SK-N-SH treated with all-trans-retinoic acid at 6 μM for 48 hours (cell line): ENCODE measurements around the gene NID1.

Experiments
- ATAC-seq: fragments of 200-7000 bp; cut with Tn5 transposase; 3 replicates; pipeline ENCODE4 v1.9.1; 2020; ENCODE audit warnings: mild to moderate bottlenecking, moderate library complexity
- ARNTL ChIP-seq: fragments of 450-650 bp; formaldehyde crosslinking; IDR thresholded peaks from 2 replicates; pipeline ENCODE4 v1.5.0; 2020; ENCODE audit warnings: low read depth, mild to moderate bottlenecking, moderate library complexity, borderline replicate concordance
- BACH2 ChIP-seq: fragments of 250-450 bp; sonication (Bioruptor Pico); IDR thresholded peaks from 2 replicates; pipeline ENCODE4 v1.9.0; 2021; ENCODE audit warnings: mild to moderate bottlenecking, borderline replicate concordance
- CSDC2 ChIP-seq: fragments of 250-450 bp; sonication (Bioruptor Pico); IDR thresholded peaks from 2 replicates; pipeline ENCODE4 v1.5.0; 2020; ENCODE audit warnings: mild to moderate bottlenecking, moderate library complexity
- ESRRG ChIP-seq: fragments of 250-450 bp; sonication (Bioruptor Pico); IDR thresholded peaks from 2 replicates; pipeline ENCODE4 v1.6.1; 2021; ENCODE audit warnings: mild to moderate bottlenecking
- ISL1 ChIP-seq: fragments of 250-450 bp; sonication (Bioruptor Pico); IDR thresholded peaks from 2 replicates; pipeline ENCODE4 v2.1.2; 2022; ENCODE audit warnings: mild to moderate bottlenecking, moderate library complexity
- OSR1 ChIP-seq: fragments of 250-450 bp; sonication (Bioruptor Pico); IDR thresholded peaks from 2 replicates; pipeline ENCODE4 v1.8.0; 2022; ENCODE audit warnings: moderate library complexity, mild to moderate bottlenecking, inconsistent platforms
- PPARA ChIP-seq: fragments of 250-450 bp; sonication (Bioruptor Pico); IDR thresholded peaks from 2 replicates; pipeline ENCODE4 v1.5.0; 2020; ENCODE audit warnings: mild to moderate bottlenecking, borderline replicate concordance
- RARB ChIP-seq: fragments of 250-450 bp; sonication (Bioruptor Pico); IDR thresholded peaks from 2 replicates; pipeline ENCODE4 v1.8.0; 2021; ENCODE audit warnings: mild to moderate bottlenecking, moderate library complexity
- SNAI2 ChIP-seq: fragments of 250-450 bp; sonication (Bioruptor Pico); IDR thresholded peaks from 2 replicates; pipeline ENCODE4 v1.5.0; 2020; ENCODE audit warnings: mild to moderate bottlenecking, moderate library complexity
- TOX ChIP-seq: fragments of 250-450 bp; sonication (Bioruptor Pico); IDR thresholded peaks from 2 replicates; pipeline ENCODE4 v1.8.0; 2021; ENCODE audit warnings: mild to moderate bottlenecking, moderate library complexity, borderline replicate concordance
- ZC3H10 ChIP-seq: fragments of 250-450 bp; sonication (Bioruptor Pico); IDR thresholded peaks from 2 replicates; pipeline ENCODE4 v1.5.1; 2021; ENCODE audit warnings: mild to moderate bottlenecking, moderate library complexity
- ZFP3 ChIP-seq: fragments of 250-450 bp; sonication (Bioruptor Pico); IDR thresholded peaks from 2 replicates; pipeline ENCODE4 v1.5.0; 2020; ENCODE audit warnings: mild to moderate bottlenecking, moderate library complexity
- ZFP30 ChIP-seq: fragments of 450-650 bp; formaldehyde crosslinking; IDR thresholded peaks from 2 replicates; pipeline ENCODE4 v1.5.0; 2022; ENCODE audit warnings: mild to moderate bottlenecking, moderate library complexity
- ZNF565 ChIP-seq: fragments of 450-650 bp; formaldehyde crosslinking; conservative IDR thresholded peaks from 2 replicates; pipeline ENCODE4 v1.5.0; 2020; ENCODE audit warnings: low read depth, mild to moderate bottlenecking, moderate library complexity
- ZNF70 ChIP-seq: fragments of 450-650 bp; formaldehyde crosslinking; IDR thresholded peaks from 2 replicates; pipeline ENCODE4 v1.5.0; 2020; ENCODE audit warnings: mild to moderate bottlenecking, moderate library complexity
- ZNF8 ChIP-seq: fragments of 450-650 bp; formaldehyde crosslinking; IDR thresholded peaks from 2 replicates; pipeline ENCODE4 v1.5.0; 2020; ENCODE audit warnings: mild to moderate bottlenecking, moderate library complexity
- TF ChIP-seq, protein P1 (sequence below): fragments of 250-450 bp; sonication (Bioruptor Pico); IDR thresholded peaks from 2 replicates; pipeline ENCODE4 v1.8.0; 2021; ENCODE audit warnings: low read depth, mild to moderate bottlenecking, moderate library complexity, borderline replicate concordance
- TF ChIP-seq, protein P2 (sequence below): fragments of 250-450 bp; sonication (Bioruptor Pico); IDR thresholded peaks from 2 replicates; pipeline ENCODE4 v1.5.0; 2020; ENCODE audit warnings: mild to moderate bottlenecking, moderate library complexity
- TF ChIP-seq, protein P3 (sequence below): fragments of 250-450 bp; sonication (Bioruptor Pico); IDR thresholded peaks from 2 replicates; pipeline ENCODE4 v1.5.1; 2020; ENCODE audit warnings: low read depth, mild to moderate bottlenecking, moderate library complexity
- TF ChIP-seq, protein P4 (sequence below): fragments of 250-450 bp; sonication (Bioruptor Pico); IDR thresholded peaks from 2 replicates; pipeline ENCODE4 v1.5.1; 2021; ENCODE audit warnings: mild to moderate bottlenecking, moderate library complexity
- TF ChIP-seq, protein P5 (sequence below): fragments of 250-450 bp; sonication (Bioruptor Pico); IDR thresholded peaks from 2 replicates; pipeline ENCODE4 v1.8.0; 2020; ENCODE audit warnings: mild to moderate bottlenecking, moderate library complexity, borderline replicate concordance

The NID1 gene

DNA sequence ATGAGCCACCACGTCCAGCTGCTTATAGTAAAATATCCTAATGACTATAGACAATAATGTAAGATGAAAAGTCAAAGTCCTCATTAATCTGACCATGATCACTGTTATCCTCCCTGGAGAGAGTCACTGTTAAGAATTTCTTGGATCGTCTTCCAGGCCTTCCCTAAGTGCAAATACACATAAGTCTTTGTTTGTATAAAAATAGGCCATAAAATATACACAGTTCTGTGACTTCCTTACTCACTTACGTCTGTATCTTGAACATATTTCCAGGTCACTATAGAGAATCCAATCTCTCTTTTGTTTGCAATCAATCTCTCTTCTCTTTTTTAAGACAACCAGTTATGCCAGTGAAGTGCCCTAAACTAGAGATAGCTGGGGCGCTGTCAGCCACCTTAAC lies 109.1 kb downstream of the NID1 start:
- no peak for ATAC-seq

DNA sequence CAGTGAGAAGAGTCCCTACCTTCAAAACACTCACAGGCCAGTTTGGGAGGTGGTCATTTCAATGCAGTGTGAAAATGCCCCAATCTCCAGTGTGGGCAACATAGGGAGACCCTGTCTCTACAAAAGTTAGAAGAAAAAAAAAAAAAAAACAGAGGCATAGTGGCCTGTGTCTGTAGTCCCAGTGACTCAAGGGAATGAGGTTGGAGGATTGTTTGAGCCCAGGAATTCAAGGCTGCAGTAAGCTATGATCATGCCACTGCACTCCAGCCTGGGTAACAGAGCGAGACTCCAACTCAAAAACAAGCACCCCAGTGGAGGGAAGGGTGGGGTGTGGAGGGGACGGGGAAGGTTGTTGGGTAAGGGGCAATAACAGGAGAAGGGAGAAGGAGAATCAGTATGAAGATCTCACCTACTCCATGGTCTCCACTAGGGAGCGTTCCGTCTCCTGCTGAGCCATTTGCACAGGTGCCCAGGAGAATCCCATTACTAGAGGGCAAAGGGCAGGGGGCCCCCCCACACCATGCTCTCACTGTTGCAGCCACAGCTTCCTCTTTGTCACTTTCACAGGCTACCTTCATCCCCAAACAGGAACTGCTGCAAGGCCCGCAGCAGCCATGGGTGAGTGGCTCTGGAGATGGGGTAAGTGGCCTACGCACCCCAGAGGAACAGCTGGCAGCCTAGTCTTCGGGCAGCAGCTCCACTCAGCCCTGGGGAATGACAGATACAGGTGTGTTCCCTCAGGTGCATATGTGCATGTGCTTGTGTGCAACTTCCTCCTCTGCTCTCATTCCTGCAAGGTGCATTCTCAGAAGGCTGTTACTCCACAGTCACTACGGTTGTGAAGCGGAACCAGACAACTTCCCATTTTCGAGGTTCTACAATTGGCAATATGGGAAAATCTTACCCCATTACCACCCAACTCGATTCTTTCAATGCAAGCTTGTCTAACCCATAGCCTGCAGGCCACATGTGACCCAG lies 110.3 kb downstream of the NID1 start:
- peak; percentile 41 for ATAC-seq
- TF ChIP-seq ZFP3 (CRISPR knock-in tag) (no peak), OSR1 (no peak), ZC3H10 (CRISPR knock-in tag) (no peak), ISL1 (CRISPR knock-in tag) (no peak), RARB (CRISPR knock-in tag) (no peak), ZNF70 (CRISPR knock-in tag) (no peak), ZFP30 (CRISPR knock-in tag) (no peak), ARNTL (CRISPR knock-in tag) (no peak)
- TF ChIP-seq, protein P1, sequence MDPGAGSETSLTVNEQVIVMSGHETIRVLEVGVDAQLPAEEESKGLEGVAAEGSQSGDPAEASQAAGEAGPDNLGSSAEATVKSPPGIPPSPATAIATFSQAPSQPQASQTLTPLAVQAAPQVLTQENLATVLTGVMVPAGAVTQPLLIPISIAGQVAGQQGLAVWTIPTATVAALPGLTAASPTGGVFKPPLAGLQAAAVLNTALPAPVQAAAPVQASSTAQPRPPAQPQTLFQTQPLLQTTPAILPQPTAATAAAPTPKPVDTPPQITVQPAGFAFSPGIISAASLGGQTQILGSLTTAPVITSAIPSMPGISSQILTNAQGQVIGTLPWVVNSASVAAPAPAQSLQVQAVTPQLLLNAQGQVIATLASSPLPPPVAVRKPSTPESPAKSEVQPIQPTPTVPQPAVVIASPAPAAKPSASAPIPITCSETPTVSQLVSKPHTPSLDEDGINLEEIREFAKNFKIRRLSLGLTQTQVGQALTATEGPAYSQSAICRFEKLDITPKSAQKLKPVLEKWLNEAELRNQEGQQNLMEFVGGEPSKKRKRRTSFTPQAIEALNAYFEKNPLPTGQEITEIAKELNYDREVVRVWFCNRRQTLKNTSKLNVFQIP = no peak
- TF ChIP-seq, protein P2, sequence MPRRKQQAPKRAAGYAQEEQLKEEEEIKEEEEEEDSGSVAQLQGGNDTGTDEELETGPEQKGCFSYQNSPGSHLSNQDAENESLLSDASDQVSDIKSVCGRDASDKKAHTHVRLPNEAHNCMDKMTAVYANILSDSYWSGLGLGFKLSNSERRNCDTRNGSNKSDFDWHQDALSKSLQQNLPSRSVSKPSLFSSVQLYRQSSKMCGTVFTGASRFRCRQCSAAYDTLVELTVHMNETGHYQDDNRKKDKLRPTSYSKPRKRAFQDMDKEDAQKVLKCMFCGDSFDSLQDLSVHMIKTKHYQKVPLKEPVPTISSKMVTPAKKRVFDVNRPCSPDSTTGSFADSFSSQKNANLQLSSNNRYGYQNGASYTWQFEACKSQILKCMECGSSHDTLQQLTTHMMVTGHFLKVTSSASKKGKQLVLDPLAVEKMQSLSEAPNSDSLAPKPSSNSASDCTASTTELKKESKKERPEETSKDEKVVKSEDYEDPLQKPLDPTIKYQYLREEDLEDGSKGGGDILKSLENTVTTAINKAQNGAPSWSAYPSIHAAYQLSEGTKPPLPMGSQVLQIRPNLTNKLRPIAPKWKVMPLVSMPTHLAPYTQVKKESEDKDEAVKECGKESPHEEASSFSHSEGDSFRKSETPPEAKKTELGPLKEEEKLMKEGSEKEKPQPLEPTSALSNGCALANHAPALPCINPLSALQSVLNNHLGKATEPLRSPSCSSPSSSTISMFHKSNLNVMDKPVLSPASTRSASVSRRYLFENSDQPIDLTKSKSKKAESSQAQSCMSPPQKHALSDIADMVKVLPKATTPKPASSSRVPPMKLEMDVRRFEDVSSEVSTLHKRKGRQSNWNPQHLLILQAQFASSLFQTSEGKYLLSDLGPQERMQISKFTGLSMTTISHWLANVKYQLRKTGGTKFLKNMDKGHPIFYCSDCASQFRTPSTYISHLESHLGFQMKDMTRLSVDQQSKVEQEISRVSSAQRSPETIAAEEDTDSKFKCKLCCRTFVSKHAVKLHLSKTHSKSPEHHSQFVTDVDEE (CRISPR knock-in tag) = no peak
- TF ChIP-seq, protein P3, sequence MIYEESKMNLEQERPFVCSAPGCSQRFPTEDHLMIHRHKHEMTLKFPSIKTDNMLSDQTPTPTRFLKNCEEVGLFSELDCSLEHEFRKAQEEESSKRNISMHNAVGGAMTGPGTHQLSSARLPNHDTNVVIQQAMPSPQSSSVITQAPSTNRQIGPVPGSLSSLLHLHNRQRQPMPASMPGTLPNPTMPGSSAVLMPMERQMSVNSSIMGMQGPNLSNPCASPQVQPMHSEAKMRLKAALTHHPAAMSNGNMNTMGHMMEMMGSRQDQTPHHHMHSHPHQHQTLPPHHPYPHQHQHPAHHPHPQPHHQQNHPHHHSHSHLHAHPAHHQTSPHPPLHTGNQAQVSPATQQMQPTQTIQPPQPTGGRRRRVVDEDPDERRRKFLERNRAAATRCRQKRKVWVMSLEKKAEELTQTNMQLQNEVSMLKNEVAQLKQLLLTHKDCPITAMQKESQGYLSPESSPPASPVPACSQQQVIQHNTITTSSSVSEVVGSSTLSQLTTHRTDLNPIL (CRISPR knock-in tag) = no peak
- TF ChIP-seq, protein P4, sequence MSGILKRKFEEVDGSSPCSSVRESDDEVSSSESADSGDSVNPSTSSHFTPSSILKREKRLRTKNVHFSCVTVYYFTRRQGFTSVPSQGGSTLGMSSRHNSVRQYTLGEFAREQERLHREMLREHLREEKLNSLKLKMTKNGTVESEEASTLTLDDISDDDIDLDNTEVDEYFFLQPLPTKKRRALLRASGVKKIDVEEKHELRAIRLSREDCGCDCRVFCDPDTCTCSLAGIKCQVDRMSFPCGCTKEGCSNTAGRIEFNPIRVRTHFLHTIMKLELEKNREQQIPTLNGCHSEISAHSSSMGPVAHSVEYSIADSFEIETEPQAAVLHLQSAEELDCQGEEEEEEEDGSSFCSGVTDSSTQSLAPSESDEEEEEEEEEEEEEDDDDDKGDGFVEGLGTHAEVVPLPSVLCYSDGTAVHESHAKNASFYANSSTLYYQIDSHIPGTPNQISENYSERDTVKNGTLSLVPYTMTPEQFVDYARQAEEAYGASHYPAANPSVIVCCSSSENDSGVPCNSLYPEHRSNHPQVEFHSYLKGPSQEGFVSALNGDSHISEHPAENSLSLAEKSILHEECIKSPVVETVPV = no peak

More for the DNA sequence above, 109.1 kb downstream of the NID1 start:
- TF ChIP-seq SNAI2 (CRISPR knock-in tag) (no peak), RARB (CRISPR knock-in tag) (no peak), CSDC2 (CRISPR knock-in tag) (no peak), TOX (CRISPR knock-in tag) (no peak), ZC3H10 (CRISPR knock-in tag) (no peak), ZFP30 (CRISPR knock-in tag) (no peak), ESRRG (CRISPR knock-in tag) (no peak), ZNF8 (CRISPR knock-in tag) (no peak), ARNTL (CRISPR knock-in tag) (no peak), ZFP3 (CRISPR knock-in tag) (no peak), BACH2 (CRISPR knock-in tag) (no peak), ISL1 (CRISPR knock-in tag) (no peak), PPARA (CRISPR knock-in tag) (no peak), ZNF565 (CRISPR knock-in tag) (no peak), OSR1 (no peak)
- TF ChIP-seq, protein P5, sequence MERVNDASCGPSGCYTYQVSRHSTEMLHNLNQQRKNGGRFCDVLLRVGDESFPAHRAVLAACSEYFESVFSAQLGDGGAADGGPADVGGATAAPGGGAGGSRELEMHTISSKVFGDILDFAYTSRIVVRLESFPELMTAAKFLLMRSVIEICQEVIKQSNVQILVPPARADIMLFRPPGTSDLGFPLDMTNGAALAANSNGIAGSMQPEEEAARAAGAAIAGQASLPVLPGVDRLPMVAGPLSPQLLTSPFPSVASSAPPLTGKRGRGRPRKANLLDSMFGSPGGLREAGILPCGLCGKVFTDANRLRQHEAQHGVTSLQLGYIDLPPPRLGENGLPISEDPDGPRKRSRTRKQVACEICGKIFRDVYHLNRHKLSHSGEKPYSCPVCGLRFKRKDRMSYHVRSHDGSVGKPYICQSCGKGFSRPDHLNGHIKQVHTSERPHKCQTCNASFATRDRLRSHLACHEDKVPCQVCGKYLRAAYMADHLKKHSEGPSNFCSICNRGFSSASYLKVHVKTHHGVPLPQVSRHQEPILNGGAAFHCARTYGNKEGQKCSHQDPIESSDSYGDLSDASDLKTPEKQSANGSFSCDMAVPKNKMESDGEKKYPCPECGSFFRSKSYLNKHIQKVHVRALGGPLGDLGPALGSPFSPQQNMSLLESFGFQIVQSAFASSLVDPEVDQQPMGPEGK (CRISPR knock-in tag) = no peak
- TF ChIP-seq, protein P1 = no peak
- TF ChIP-seq, protein P4 = no peak
- TF ChIP-seq, protein P3 (CRISPR knock-in tag) = no peak
